Hematopoietic multipotent progenitor cell treated with erythropoietin and hydrocortisone succinate and interleukin-3 and kit ligand, for 15 days (in vitro differentiated cells): ENCODE results near the gene CAPN2.

Experiments
- DNase-seq: peaks from one replicate; pipeline ENCODE4 v3.0.0-alpha.2; 2015; ENCODE audit warnings: low spot score

Gene CAPN2

GRCh38 chr1:223712194-223712849 lies at the start of gene CAPN2:
CAPN2 (plus strand) TSS chr1:223712539; CDS start chr1:223712641, 102 bp downstream.
- peak; percentile 75 for DNase-seq

- DNase-seq = no peak
Measured at GRCh38 chr1:223662943-223663342, 49.4 kb upstream of the CAPN2 start.

- no peak for DNase-seq
Measured at GRCh38 chr1:223664106-223664505, 48.2 kb upstream of the CAPN2 start.

GRCh38 chr1:223665592-223666312 lies 46.6 kb upstream of the CAPN2 start, which contains the start of gene CAPN8:
CAPN8 (minus strand) TSS chr1:223665701; CDS start chr1:223665646, 55 bp downstream.
- DNase-seq = no peak

GRCh38 chr1:223667484-223668182 lies 44.7 kb upstream of the CAPN2 start:
- no peak for DNase-seq

- DNase-seq = no peak
Measured at GRCh38 chr1:223669003-223669795, 43.1 kb upstream of the CAPN2 start.

- DNase-seq = no peak
Measured at GRCh38 chr1:223670458-223671159, 41.7 kb upstream of the CAPN2 start.

- no peak for DNase-seq
Measured at GRCh38 chr1:223674119-223674890, 38.0 kb upstream of the CAPN2 start.

GRCh38 chr1:223678841-223679240 lies 33.5 kb upstream of the CAPN2 start:
- DNase-seq = no peak

- no peak for DNase-seq
Measured at GRCh38 chr1:223680188-223680587, 32.2 kb upstream of the CAPN2 start.

GRCh38 chr1:223682502-223682901 lies 29.8 kb upstream of the CAPN2 start:
- DNase-seq = no peak

GRCh38 chr1:223683586-223684487 lies 28.5 kb upstream of the CAPN2 start:
- no peak for DNase-seq

- no peak for DNase-seq
Measured at GRCh38 chr1:223684488-223684792, 27.9 kb upstream of the CAPN2 start.

GRCh38 chr1:223691121-223691520 lies 21.2 kb upstream of the CAPN2 start:
- no peak for DNase-seq

- no peak for DNase-seq
Measured at GRCh38 chr1:223695014-223695548, 17.3 kb upstream of the CAPN2 start.

GRCh38 chr1:223695941-223696340 lies 16.4 kb upstream of the CAPN2 start:
- DNase-seq = no peak

- no peak for DNase-seq
Measured at GRCh38 chr1:223700388-223700918, 11.9 kb upstream of the CAPN2 start.

- peak; percentile 38 for DNase-seq
Measured at GRCh38 chr1:223700942-223701637, 11.2 kb upstream of the CAPN2 start.
